GM12864 (cell line): Measurements from ENCODE around the gene CLIC1.

Experiments
- DNase-seq: peaks from one replicate; pipeline ENCODE4 v3.0.0-alpha.2; 2011; ENCODE audit warnings: low read depth
- H3K4me3 ChIP-seq: 2 replicates; pipeline ENCODE4 v1.5.1; 2011; ENCODE audit warnings: mild to moderate bottlenecking, low read depth, low read length, control low read depth
- TF ChIP-seq, protein P1 (sequence below): IDR thresholded peaks from 2 replicates; pipeline ENCODE4 v1.5.1; 2011; ENCODE audit warnings: low read depth, mild to moderate bottlenecking, moderate library complexity, low read length, control low read depth, inconsistent platforms; ENCODE audit errors: missing control alignments

CLIC1 gene

DNA sequence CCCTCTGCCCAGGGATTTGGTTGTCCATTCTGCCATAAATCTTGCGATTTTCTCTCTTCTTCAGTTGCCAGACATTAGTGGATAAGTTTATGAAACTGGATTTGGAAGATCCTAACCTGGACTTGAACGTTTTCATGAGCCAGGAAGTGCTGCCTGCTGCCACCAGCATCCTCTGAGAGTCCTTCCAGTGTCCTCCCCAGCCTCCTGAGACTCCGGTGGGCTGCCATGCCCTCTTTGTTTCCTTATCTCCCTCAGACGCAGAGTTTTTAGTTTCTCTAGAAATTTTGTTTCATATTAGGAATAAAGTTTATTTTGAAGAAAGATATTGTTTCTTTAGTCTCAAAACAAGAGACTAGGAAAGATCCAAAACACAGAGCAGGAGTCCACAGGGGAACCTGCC is 26.0 kb upstream of the CLIC1 start, which contains the start of gene SAPCD1:
TSS of gene SAPCD1 (plus strand) at position 301 of the 400 bp plus-strand sequence. CDS start 399 bp downstream, outside the sequence.
- TF ChIP-seq, protein P1, sequence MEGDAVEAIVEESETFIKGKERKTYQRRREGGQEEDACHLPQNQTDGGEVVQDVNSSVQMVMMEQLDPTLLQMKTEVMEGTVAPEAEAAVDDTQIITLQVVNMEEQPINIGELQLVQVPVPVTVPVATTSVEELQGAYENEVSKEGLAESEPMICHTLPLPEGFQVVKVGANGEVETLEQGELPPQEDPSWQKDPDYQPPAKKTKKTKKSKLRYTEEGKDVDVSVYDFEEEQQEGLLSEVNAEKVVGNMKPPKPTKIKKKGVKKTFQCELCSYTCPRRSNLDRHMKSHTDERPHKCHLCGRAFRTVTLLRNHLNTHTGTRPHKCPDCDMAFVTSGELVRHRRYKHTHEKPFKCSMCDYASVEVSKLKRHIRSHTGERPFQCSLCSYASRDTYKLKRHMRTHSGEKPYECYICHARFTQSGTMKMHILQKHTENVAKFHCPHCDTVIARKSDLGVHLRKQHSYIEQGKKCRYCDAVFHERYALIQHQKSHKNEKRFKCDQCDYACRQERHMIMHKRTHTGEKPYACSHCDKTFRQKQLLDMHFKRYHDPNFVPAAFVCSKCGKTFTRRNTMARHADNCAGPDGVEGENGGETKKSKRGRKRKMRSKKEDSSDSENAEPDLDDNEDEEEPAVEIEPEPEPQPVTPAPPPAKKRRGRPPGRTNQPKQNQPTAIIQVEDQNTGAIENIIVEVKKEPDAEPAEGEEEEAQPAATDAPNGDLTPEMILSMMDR, result no peak

DNA sequence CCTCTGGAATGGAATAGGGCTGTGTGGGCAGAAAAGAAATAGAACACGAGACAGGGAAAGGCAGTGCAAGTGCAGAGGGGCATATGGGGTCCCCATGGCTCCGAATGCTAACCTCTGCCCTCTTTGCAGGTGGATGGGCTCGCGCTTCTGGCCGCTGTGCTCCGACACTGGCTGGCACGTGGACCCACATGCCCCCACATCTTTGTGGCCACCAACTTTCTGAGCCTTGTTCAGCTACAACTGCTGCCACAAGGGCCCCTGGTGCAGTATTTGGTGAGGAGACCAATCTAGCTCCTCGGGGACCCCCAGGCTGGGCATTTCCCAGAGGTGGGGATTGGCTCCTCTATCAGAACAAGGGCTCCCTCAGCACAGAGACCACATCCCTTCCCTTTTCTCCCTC is 25.0 kb upstream of the CLIC1 start:
- TF ChIP-seq, protein P1, result no peak
- no peak for DNase-seq
- no peak overlapping the region for H3K4me3 ChIP-seq

More for the DNA sequence above, 26.0 kb upstream of the CLIC1 start, which contains the start of gene SAPCD1:
- no peak within 1 kb of the TSS for H3K4me3 ChIP-seq
- DNase-seq, result no peak

DNA sequence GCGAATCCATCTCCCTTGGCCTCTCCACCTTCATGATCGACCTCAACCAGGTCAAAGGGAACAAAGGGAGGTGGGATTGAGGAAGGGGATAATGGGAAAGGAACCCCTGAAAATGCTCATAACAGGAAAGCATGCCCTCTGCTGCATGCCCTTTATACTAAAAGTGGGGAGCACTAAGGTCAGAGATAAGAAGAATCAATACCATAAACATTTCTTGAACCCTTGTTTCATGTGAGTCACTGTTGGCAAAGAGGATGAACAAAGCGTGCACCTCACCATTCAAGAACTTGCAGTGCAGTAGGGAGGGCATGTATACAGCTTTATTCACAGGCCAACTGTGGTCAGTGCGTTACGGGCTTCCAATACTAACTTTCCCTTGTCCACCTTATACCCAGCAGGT is 24.5 kb upstream of the CLIC1 start:
- H3K4me3 ChIP-seq, result no peak overlapping the region
- DNase-seq, result no peak
- TF ChIP-seq, protein P1, result no peak

DNA sequence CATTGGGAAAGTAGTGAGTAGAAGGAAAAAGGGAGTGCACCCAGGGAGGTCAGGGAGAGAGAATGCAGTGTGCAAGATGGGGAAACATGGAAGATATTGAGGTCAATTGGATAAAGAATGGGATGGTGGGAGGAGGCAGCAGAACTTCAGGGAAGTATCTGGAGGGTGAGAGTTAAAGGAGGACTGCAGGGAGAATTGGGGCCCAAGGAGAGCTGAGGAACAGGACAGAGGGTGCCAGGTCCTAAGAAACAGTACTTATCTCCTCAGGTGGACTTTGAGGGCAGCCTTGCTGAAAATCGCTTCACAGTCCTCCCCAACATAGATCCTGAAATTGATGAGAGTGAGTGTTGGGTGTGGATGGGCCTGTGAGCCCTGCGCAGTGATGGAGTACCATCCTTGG is 22.0 kb upstream of the CLIC1 start:
- TF ChIP-seq, protein P1, result no peak
- DNase-seq, result no peak
- no peak overlapping the region for H3K4me3 ChIP-seq

DNA sequence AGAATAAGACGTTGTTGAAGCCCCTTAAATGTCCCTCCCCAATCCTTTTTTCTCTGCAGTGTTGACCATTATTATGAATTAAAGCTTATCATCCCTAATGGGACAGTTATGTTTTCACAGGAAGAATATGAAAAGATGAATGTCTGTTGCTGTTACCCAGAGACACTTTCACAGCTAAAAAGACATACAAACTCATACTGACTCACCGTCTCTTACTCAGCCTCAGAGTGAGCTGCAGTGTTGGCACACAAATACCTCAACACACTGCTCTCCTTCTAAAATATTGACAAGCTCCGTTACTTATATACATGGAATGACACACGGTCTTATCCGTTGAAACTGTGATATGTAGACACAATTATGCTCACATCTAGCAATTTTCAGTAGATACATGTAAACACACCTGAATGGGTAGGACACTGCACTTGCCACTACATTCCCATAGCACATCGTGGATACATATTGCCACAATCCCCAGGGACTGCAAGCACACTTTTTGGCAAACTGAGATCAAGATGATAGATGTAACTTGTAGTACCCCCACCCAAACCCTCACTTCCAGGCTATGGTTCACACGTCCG is 16.5 kb upstream of the CLIC1 start:
- no peak for DNase-seq
- no peak overlapping the region for H3K4me3 ChIP-seq
- TF ChIP-seq, protein P1, result no peak

DNA sequence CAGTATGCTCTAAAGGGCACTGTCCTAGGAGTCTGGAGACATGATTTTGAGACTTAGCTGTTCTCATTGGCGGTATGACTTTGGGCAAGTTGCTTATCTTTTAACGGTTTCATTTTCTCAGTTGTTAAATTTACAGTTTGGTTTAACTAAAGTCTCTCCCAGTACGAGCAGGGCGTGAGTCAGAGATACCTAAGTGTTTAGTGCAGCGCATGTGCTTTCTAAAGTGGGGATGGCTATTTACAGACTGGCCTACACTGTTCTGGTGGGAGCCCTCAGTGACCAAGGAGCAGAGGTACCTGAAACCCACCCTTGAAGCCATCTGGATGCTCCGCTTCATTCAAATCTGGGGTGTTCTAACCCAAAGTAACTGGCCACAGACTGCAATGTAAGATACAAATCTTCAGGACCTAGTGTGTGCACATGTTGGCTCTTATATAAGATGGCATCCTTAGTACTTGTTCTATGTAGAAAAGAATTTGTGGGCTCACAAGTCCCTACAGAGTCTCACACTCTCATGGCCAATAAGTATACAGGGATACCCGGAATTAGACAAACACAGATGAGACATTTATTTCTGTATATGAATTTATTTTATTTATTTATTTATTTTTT is 14.2 kb upstream of the CLIC1 start:
- TF ChIP-seq, protein P1, result no peak
- no peak for DNase-seq

DNA sequence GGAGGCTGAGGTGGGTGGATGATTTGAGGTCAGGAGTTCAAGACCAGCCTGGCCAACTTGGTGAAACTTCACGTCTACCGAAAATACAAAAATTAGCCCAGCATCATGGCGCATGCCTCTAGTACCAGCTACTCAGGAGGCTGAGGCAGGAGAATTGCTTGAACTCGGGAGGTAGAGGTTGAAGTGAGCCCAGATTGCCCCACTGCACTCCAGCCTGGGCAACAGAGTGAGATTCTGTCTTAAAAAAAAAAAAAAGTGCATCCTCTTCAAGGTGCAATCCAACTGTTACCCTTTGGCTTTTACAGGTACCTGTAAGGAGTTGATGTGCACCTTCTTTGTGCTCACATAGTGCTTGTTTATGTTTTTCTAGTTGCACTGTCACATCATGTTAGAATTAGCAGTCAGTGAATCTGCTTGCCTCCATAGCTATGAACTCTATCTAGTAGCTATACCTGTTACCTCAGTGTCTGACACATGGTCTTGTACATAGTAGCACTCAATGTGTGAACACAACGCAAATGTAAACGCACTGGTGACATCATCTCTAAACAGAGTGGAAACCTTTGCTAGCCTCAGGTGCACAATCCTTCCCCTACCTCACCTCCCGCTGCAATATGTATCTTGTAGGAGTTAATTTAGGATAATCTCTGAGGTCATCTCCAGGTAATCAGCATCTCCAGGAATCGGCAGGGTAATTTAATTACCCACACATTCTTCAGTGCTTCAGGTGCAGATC is 13.1 kb upstream of the CLIC1 start:
- TF ChIP-seq, protein P1, result no peak
- H3K4me3 ChIP-seq, result no peak overlapping the region
- DNase-seq, result no peak

More for the DNA sequence above, 14.2 kb upstream of the CLIC1 start:
- no peak overlapping the region for H3K4me3 ChIP-seq
